OCI-LY3 (cell line): ENCODE measurements around the gene TNFRSF6B.

Experiments used
- CTCF ChIP-seq: fragments of 200-600, 300-600 bp; sonication (generic); IDR thresholded peaks from 2 replicates; pipeline ENCODE4 v1.5.1; 2014; ENCODE audit warnings: antibody characterized with exemption, low read length, low read depth
- EZH2phosphoT487 ChIP-seq: fragments of 200-600 bp; shearing (Covaris generic); IDR thresholded peaks from 2 replicates; pipeline ENCODE4 v1.6.1; 2018; ENCODE audit warnings: antibody characterized with exemption, mixed run types, low read depth

- TF ChIP-seq EZH2phosphoT487 (no peak), CTCF (no peak)
Observed at GRCh38 chr20:63678071-63678470, 18.4 kb upstream of the TNFRSF6B start.
